SIG-M5 treated with dmso at 0.1 percent for 504 hours (cell line): ENCODE results near the gene CFAP65.

Experiments
- DNase-seq: peaks from one replicate; lab custom pipeline; 2025; ENCODE audit not compliant: unreplicated experiment; lab: John Stamatoyannopoulos, UW

CFAP65 gene

GRCh38 chr2:218979846-218980734 is 61.2 kb downstream of the CFAP65 start:
- DNase-seq, result peak; percentile 82

GRCh38 chr2:218975060-218975777 is 66.1 kb downstream of the CFAP65 start:
- no peak for DNase-seq

DNA sequence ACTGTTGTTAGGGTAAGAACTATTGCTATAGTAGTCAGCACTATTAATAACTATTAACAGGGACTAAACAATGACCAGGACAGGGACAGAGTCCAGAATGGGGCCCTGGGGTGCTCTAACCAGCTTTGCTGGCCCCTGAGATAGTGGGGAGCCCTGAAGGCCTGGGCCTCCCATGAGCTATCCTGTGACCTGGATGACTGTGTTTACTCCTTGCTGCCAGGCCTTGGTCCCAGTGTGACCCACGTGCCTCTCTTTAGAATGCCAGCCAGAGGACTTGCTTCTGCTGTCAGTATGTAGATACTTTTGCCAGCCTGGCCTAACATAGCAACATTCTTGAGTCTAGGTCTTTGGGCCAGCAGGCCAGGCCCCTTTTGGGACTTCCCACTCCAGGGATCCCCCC is 70.4 kb downstream of the CFAP65 start:
- no peak for DNase-seq

DNA sequence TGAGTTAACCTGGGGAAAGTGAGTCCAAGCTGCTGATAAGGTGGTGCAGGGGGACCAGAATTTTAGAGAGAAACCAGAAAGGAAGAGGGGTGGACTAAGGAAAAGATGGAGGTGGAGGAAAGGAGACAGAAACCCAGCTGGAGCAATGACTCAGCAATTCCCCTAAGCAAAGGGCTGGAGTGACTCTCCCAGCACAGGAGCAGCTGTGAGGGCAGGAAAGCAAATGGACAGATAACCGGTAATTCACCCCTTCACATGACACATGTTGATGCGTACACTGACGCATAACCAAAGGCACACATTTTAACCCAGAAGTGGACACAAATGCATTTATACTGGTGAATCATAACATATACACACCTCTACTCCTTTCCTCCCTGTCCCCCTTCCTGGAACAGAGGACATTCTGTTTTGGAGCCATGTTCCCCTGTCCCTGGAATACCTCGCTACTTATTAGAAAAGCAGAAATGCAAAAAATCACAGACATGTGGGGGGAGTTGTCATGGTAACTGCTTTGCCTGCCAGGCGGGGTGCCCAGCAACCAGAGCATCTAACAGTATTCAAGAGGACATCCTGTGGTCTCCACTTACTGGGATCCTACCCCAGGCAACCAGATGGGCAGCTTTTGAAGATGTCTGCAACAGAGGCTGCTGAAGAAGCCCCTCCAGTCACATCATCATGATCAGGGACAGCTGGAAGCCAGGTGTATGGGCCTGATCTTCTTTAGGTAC is 77.1 kb downstream of the CFAP65 start:
- no peak for DNase-seq

DNA sequence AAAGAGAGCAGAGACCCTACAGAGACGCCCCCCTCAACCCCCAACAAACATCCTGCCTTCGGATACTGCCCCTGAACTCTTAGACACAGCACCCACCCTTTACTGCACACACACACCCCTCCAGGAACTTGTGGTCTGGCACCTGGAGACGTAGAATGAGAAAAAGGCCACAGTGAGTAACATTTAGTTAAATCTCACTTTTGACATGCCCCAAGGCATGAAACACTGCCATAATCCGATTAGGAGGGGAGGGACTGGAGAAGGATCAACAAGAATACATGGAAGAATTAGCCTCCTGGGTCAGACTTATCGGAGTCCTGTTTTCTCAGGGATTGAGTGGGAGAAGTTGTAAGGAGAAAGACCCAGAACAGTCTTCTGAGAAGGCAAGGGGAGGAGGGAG is 77.7 kb downstream of the CFAP65 start:
- no peak for DNase-seq

GRCh38 chr2:218962859-218963492 is 78.3 kb downstream of the CFAP65 start:
- DNase-seq, result no peak

DNA sequence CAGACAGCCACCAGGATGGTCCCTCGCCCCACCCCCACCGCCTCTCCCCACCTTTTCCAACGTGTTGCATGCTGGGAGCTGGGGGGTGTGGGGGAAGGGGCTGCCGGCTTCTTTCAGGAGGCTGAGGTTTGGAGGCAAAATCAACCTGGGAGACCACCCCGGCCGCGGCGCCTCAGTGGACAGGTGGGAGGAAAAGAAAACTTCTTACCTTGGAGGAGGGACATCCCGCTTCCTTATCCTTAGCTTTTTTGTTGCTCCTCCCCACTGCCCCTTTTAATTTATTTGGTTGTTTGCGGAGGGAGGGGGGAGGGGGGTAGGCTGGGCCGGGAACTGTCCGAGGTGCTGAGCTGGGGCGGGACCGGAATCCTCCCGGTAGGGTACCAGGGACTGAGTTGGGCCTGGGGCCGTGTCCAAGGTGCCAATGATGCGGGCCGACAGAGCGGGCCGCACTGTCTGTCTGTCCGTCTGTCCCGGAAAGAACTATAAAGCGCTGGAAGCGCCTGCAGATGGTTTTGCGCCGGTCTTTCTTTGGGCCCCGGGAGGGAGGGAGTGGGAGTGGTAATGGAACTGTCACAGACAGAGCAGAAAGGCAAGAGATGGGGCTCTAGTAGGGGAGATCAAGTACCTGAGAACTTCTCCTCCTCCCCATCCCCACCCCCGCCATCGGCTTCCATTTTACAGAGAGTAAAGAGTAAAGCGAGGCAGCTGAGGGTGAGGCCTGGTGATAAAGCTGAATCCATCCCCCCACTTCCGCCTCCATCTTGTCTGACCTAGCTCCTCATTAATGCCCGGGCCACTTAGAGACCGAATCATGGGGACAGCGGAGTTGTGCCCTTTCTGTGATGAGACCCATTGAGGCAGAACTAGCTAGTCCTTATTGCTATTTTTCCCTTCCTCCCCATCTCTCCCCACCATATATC is 79.4 kb downstream of the CFAP65 start:
- no peak for DNase-seq

- DNase-seq, result no peak
Measured at GRCh38 chr2:218961229-218961628, 80.1 kb downstream of the CFAP65 start.

DNA sequence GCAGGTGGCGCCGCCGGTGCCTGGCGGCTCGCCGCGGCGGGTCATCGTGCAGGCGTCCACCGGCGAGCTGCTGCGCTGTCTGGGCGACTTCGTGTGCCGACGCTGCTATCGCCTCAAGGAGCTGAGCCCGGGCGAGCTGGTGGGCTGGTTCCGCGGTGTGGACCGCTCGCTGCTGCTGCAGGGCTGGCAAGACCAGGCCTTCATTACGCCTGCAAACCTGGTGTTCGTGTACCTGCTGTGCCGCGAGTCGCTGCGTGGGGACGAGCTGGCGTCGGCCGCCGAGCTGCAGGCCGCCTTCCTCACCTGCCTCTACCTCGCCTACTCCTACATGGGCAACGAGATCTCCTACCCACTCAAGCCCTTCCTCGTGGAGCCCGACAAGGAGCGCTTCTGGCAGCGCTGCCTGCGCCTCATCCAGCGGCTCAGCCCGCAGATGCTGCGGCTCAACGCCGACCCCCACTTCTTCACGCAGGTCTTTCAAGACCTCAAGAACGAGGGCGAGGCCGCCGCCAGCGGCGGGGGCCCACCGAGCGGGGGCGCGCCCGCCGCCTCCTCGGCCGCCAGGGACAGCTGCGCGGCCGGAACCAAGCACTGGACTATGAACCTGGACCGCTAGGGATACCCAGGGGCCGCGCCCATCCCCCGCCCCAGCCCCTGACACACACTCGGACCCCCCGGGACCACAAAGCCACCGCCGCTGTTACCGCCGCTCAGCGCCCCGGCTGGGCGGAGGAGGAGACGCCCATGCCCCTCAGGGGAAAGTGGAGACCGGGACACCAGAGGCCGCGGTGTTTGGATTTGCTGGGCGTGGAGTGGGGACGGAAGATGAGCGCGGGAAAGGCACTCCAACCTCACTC is 80.8 kb downstream of the CFAP65 start:
- no peak for DNase-seq

DNA sequence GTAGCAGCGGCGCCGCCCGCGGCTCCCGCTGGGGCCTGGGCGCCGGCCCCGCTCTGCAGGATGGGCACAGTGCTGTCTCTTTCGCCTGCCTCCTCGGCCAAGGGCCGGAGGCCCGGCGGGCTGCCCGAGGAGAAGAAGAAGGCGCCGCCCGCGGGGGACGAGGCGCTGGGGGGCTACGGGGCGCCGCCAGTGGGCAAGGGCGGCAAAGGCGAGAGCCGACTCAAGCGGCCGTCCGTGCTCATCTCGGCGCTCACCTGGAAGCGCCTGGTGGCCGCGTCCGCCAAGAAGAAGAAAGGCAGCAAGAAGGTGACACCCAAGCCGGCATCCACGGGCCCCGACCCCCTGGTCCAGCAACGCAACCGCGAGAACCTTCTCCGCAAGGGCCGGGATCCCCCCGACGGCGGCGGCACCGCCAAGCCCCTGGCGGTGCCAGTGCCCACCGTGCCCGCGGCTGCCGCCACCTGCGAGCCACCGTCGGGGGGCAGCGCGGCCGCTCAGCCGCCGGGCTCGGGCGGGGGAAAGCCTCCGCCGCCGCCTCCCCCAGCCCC is 81.5 kb downstream of the CFAP65 start:
- no peak for DNase-seq

GRCh38 chr2:218959141-218959731 is 82.1 kb downstream of the CFAP65 start, which contains the start of gene CDK5R2:
TSS of gene CDK5R2 (plus strand) at chr2:218959666. CDS start at chr2:218959821, 155 bp downstream.
- peak; percentile 72 for DNase-seq

DNA sequence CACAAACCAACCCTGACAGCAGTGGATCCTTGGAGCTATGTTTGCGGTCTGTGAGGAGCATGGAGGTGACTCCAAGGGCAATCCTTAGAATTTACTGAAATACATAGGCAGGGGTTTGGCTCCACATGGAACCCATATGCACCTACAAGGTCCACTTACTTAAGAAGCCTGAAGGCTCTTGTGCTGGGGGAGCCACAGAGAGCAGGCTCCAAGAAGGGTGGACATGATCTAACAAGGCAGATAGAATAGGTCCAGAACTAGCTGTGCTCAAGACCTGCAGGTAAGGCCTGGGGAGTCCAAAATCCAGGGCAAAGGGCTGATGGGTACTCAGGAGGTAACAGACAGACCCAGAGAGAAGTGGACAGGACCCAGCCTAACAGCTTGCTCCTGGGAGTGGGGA is 83.0 kb downstream of the CFAP65 start:
- DNase-seq, result no peak

DNA sequence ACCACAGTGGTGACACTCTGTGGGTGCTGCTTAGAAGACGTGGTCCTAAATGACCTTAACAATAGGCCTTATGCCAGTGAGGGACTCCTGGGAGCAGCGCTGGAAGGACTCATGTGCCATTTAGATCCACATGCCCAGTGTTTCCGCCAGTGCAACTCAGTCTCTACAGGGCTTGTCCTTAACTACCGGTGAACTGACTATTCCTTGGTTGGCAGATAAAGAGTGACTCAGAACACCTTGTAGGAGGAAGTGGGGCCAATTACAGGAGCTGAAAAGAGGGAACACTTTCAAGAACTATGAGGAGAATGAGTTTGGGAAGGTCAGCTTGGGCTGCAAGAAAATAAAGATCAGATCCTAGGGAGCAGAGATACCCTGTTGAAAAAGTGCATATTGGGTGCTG is 83.6 kb downstream of the CFAP65 start:
- DNase-seq, result no peak

- DNase-seq, result no peak
Measured at GRCh38 chr2:218956039-218956438, 85.3 kb downstream of the CFAP65 start.

DNA sequence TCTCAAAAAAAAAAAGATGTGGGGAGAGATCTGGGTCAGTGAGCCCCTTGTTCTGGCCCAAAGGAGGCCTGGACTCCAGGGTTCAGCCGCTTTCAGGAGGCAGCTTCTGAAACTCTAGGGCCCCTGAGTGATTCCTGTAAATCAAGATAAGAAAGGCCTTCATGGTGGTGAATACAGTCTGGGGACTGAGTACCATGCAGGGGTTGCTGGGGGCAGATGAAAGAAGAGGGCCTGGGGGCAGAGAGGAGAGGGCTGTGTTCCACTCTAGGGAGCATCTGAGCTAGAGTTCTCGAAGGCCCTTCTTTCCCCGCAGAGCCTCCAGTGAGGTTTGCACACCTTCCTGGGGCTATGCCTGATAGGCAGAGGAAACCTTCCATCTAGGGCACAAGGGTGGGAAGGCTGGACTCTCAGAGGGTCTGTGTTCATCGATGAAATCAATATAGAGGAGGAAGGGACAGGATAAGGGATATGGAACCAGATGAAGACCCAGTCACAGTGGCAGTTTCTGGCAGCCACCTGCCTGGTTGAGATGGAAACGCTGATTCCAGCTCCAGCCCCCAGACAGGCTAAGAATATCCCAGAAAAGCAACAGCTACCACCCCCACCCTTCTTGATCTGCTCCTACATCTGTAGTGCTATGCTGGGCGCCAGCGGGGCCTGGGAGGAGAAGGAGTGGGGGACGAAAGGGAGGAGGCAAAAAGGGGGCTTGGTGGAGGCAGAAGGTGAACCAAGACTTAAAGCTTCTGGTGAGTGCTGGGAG is 86.6 kb downstream of the CFAP65 start:
- DNase-seq, result no peak

DNA sequence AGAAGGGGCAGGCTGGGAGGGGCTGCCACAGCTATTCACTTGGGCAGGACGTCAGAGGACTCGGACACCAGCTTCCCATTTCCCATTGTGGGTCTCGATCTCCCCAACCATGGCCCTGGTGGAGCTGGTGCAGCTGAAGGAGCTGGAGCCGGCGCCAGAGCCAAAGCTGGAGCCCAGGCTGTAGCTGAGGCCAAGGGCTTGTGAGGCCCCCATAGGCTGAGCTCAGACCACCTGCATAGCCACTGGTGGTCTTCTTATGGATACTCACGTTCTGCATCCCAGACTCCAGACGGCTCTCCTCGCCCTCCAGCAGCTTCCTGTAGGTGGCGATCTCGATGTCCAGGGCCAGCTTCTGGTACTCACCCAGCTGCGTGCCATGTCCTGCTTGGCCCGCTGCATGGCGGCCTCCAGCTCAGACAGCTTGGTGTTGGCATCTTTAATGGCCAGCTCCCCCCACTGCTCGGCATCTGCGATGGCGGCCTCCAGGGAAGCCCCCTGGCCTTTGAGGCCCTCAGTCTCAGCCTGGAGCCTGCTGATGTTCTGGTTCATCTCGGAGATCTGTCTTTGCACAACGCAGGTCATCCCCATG is 87.9 kb downstream of the CFAP65 start:
- DNase-seq, result no peak
